HG02981 (cell line): ENCODE measurements around the gene LRRC43.

Source experiments
- ATAC-seq: cut with Tn5 transposase; IDR thresholded peaks from one replicate; pipeline ENCODE4 v1.9.1; 2021; ENCODE audit warnings: mild to moderate bottlenecking, moderate library complexity; ENCODE audit not compliant: unreplicated experiment

LRRC43 gene, protein sequence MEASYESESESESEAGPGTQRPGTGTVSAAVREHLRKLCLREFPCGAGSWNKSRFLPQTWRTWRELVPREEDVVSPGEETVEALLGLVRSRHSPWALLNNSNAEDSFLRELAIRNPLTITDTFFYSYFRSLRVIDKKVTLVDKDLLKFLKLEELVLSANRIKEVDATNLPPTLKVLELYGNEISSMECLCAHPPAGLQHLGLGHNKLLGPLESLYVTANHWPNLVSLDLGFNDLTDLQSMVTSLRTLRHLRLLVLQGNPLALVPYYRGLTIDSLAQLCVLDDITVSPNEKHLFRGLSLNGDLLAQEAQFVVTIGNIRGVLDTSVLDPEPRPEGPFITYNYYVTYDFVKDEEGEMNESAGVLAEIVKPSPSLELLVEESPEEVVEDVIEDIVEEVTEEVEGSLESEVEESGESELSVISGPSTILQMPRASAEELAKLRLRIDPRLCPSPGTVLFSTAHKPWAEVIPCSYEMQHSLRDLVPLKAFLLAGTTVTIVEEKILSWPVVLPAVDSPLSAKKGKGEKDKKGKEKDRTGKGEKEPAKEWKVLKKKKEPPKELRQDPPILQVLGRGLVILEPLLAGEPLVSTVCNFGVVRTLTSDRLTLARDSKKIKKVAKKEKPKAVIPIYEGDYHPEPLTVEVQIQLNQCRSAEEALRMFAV

DNA sequence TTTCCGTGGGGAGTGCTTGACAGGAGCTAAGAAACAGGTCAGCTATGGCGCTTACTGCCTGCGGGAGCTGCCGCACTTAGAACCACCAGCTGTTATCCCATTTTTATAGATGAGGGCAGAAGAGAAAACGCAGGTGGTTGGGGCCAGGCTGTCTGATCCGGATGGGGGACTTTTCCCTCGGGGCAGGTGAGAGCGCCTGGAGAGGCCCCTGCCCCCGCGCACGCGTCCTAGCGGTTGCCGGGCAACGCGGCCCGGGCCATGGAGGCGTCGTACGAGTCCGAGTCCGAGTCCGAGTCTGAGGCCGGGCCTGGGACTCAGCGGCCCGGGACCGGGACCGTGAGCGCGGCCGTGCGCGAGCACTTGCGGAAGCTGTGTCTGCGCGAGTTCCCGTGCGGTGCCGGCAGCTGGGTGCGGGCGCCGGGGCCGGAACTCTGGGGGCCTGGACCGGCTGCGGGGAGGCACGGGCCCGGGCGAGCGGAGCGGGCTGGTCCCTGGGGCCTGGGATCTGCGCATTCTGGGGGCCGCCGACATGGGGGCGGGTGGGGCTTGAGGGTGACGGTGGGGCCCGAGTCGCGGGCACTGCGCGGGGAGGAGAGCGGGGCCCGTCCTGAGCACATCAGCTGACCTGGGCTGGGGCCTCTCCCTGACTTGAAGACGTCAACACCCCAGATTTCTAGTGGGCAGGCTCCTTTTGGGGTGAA lies at the start of gene LRRC43:
LRRC43 (plus strand) TSS at position 237 of the 701 bp plus-strand sequence; CDS start at position 259, 22 bp downstream.
- ATAC-seq: no peak

DNA sequence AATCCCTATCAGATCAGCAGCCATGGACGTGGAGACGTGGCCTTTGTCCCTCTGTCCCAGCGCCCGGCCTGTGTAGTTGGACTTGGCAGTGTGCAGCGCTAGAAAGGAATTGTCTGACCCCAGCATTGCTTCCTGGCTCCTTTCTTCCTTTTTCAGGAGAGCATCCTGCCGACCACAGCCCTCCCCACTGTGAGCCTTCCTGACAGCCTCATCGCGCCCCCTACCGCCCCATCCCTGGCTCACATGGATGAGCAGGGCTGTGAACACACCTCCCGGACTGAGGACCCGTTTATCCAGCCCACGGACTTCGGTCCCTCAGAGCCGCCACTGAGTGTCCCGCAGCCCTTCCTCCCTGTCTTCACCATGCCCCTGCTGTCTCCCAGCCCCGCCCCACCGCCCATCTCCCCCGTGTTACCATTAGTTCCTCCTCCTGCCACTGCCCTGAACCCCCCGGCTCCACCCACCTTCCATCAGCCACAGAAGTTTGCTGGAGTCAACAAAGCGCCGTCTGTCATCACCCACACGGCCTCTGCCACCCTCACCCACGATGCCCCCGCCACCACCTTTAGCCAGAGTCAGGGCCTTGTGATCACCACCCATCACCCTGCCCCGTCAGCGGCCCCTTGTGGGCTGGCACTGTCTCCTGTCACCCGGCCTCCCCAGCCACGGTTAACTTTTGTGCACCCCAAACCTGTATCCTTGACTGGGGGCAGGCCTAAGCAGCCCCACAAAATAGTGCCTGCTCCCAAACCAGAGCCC lies 49.6 kb upstream of the LRRC43 start:
- no peak for ATAC-seq

DNA sequence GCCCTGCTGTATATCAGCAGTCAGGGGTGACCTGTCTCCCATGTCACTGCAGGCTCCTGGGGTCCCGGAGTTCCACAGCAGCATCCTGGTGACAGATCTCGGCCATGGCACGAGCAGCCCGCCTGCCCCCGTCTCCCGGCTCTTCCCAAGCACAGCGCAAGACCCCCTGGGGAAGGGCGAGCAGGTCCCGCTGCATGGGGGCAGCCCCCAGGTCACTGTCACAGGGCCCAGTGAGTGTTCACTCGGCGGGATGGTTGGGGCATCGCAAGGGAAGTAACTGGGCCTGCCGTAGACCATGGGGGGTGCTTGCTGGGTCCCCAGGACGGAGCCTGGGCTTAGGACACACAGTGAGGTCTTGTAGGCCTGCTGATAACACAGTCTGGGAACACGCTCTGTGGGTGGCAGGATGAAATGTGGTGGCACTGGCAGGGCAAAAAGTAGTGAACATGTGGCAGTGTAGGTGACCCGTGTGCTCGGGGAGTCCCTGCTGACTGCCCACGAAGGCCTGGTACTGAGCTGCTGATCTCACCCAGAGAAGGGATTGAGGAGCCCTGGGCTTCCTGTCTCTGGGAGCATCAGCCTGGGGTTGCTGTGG lies 47.4 kb upstream of the LRRC43 start:
- ATAC-seq: no peak

DNA sequence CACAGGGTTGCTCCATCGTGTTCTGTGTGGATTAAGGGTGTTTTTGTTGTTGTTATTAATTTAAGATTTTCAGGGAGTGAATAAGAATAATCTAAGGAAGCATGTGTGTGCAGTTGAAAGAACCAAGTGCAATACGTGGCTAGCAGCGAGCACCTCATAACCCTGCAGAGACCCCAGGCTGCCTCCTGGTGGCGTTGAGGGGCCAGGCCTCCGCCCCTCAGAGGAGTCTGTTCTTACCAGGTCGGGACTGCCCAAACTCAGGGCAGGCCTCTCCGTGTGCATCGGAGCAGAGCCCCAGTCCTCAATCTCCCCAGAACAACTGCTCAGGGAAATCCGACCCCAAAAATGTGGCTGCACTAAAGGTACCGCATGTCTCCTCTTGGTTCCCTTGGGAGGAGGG lies 45.7 kb upstream of the LRRC43 start:
- no peak for ATAC-seq

DNA sequence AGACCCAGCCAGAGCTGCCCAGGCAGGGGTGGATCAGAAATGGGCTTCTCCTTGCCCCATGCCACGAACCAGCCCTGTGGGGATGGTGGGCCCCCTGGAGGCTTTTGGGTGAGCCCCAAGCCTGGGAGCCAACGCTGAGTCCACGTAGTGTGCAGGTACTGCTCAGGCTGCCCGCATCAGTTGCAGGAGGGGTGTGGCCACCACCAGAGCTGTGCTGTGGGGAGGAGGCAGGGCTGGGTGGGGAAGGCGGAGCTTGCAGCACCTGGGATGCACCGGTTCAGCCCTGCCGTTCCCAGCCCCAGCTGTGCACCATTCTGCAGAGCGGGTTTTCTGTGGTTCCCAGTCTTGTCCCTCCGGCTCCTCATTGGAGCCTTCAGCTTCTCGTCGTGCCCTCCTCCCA lies 45.2 kb upstream of the LRRC43 start:
- no peak for ATAC-seq

DNA sequence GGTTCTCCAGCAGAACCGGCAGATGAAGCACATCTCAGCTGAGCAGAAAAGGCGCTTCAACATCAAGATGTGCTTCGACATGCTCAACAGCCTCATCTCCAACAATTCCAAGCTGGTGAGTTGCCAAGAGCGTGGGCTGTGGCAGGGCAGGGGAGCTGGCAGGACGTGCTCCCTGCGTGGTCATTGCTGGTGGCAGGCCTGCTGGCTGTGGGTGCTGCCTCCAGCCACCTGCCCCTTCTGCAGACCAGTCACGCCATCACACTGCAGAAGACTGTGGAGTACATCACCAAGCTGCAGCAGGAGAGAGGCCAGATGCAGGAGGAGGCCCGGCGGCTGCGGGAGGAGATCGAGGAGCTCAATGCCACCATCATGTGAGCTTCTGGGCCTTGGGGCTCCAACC lies 44.7 kb upstream of the LRRC43 start:
- ATAC-seq: no peak

DNA sequence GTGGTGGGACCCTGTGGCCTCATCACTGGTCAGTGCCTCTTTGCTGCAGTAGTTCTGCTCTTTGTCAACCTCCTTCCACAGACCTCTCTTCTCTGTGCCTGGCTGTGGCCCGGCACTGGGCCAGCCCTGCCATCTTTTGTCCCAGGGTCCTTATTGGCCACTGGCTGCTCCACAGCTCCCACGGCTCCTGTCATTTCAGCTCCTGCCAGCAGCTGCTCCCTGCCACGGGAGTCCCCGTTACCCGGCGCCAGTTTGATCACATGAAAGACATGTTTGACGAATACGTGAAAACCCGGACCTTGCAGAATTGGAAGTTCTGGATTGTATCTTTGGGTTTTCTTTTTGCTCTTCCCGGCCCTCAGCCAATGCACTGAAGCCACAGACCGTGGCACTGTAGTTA lies 44.3 kb upstream of the LRRC43 start:
- ATAC-seq: no peak

DNA sequence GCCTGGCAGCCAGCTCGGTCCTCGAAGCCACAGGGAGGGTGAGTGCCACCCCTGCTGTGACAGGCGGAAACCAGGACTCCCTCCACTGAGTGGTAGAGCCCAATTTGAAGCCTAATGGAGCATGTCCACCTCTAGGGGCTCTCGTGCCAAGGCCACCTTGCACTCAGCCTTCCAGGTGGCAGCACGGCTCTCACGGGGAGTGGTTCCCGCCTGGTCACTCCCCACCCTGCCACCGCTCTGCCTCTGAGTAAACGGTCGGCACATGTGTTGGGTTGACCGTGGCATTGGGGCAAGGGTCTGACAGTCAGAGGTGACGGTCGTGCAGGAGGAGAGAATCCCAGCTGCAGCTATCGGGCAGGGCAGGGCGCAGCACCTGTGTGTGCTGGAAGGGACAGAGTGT lies 43.7 kb upstream of the LRRC43 start:
- no peak for ATAC-seq

DNA sequence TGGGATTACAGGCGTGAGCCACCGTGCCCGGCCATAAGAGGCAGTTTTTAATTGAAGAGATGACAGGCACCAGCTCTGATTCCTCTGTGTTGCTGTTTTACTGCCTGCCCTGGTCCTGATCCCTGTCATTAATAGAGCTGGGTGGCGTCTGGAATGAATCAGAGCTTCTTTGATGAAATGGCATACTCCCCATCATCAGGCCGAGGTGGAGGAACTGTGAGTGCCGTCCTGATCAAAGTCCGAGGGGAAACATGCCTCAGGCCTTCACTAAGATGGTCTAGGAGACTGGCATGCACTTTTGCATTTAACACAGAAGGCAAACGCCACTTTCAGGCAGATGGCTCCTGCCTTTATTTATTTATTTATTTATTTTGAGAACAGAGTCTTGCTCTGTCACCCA lies 43.0 kb upstream of the LRRC43 start:
- no peak for ATAC-seq

DNA sequence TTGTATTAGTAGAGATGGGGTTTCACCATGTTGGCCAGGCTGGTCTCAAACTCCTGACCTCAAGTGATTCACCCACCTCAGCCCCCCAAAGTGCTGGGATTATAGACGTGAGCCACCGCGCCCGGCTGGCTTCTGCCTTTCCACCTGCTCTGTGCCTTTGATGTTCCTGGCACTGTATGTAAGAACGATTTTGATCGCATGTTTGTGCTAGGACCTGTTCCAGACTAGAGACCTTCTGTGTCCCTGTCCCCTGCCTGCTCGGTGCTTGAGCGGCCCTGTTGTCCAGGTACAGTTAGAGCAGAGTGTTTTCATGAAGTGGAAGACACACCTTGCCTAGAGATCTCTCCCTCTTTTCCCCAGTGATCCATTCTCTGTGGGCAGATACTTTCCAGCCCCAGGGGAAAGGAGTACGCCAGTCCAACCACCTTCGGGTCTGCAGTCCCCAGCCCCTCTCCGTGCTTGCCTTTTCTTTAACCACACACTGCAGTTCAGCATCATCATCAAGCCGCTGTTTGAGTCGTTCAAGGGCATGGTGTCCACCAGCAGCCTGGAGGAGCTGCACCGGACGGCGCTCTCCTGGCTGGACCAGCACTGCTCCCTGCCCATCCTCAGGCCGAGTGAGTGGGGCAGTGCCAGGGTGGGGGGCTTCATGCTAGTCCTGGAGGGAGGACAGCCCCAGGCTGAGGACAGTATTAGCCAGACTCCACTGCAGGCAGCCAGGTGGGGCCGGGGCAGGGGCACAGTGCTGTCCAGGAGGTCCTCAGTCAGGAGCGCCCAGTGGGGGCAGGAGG lies 42.3 kb upstream of the LRRC43 start:
- ATAC-seq: no peak

DNA sequence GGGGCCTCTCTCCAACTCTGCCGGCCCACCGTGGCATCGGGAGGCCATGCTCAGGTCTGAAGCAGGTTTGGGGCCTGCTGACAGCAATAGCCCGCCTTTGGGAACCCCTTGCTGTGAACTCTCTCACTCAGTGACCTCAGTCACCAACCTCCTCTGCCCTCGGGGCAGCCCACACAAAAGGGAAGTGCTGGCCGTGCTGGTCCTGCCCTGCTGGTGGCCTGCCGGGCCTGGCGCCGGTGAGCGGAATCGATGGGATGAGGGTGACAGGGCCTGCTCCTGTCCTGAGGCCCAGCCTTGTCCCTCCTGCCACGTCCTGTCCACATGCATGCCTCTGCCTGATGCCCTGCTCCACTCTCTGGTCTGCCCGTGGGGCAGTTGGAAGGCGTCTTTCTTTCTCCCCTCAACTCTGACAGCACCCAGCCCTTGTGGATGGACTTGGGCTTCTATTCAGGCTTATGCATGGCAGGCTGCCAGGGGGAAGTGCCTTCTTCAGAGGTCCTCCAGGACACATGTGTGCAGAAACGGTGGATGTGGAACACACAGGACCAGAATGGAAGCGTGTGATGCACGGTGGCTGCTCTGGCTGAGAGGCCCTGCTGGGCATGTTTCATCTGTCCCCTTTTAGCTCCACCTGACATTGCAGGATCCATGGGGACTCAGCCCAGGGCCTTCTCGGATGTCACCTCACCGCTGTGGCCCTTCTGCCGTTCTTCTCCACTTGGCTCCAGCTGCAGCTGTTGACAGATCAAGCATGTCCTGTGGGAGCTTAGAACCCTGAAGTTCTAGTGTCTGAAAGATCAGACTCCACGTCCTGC lies 40.8 kb upstream of the LRRC43 start:
- ATAC-seq: no peak

DNA sequence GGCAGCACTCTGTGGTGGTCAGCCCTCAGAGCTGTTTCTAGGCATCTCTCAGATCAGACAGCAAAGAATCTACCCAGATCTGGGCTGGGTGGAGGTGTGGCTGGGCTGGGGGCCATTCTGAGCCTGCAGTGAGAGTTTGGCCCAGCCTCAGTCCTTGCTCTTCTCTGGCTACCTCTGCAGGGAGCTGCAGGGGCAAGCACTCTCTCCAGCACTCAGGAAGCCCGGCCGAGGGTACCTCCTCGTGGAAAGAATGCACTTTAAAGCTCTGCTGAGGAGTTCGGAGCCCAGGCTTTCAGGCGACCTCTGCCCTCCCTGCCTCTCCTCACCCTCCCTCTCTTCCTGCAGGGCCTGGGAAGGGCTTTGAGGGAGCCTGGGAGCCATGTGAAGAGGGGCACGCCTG lies 40.1 kb upstream of the LRRC43 start:
- no peak for ATAC-seq

DNA sequence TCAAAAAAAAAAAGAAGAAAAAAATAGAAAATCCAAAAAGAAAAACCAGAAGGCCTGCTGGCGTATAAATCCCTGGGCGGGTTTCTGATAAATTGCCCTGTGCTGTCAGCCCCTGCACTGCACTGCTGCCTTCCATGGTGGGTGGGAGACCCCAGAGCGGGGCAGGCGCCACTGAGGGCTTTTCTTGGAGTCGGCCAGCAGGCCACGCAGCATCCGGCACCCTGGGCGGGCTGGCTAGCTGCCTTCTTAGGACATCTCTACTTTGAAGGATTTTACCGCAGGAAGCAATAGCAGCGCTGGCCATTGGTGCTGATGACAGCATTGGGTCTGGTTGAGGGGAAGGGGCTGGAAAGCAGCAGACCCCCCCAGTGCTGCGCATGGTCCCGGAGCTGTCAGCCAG lies 38.0 kb upstream of the LRRC43 start:
- no peak for ATAC-seq

DNA sequence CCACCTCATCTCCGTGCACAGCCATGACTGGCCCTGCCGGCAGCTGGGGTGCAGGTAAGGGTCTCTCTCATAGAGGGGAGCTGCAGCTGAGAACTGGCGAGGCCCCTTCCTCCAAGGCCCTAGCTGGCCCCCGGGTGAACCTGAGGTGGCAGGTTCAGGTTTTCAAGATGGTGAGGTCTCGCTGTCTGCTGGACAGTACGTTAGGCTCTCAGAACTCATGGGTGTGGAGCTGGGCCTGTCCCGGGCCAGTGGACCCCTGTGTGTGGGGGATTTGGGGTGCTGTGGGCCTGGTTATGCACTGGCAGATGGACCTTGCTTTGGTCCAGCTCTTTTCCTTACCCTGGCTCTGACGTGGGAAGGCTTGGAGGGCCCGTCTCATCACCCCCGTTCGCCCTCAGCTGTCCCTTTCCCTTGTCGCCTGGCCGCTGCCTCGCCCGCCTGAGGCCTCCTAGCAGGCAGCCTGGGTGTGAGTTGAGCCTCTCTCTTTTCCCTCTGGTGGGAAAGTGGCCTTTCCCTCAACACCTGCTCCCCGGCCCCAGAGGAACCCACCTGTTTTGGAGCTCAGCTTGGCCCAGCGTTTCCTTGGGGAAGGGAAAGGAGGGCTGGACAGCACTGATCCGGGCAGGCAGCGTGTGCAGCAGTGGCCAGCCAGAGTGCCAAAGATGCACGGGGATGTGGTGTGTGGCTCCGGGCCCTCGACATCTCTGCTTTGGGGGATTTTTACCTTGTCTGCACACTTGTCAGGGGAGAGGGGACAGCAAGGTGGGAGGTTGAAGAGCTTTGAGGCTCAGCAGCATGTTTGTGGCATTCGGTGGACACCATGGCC lies 37.2 kb upstream of the LRRC43 start:
- ATAC-seq: no peak

DNA sequence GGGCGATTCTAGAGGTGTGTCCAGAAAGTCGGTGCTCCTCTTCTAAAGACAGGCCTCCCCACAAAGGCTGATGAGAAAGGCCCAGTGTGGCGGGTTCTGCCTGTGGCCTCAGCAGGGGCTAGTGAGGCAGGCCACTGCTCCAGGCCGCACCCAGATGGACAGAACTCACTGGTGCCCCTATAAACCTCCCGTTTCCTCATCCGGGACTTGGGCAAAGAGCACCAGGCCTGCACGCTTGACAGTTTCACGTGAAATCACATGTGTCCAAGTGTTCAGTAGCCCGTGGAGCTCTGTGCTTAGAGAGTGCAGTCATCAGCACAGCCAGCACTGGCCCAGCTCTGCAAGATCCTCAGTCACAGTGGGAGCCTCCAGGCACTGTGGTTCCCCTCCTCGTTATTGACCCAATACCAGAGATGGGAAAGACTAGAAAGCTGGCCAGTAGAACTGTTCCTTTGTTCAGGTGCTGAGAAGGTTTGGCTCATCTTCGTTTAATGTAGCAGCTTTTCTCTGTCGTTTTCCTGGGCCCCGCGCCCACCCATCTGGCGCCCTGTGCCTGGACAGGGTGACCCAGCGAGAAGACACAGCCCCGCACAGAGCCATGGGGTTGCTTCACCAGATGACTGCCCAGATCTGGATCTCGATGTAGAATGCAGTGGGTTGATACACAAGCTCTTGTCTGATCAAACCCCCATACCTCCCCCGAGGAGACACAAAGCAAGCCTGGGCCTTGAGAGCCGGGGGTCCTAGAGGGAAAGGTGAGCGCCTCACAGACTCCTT lies 35.2 kb upstream of the LRRC43 start:
- no peak for ATAC-seq

DNA sequence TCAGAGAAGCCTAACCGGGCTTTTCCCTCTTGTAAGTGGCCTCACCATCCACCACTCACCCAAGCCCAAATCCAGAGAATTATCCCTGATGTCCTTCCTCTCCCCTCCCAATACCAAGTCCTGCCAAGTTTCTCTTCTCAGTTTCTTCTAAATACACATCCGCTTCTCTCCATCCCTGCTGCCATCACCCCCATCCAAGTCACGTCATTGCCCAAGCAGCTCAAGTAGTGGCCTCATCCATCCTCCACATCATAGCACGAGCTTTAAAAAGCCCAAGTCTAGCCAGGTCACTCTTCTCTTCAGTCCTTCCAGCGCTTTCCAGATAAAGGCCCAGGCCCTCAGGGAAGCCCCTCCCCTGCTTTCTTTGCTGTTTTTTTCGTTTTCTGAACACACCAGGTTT lies 34.3 kb upstream of the LRRC43 start:
- ATAC-seq: no peak

DNA sequence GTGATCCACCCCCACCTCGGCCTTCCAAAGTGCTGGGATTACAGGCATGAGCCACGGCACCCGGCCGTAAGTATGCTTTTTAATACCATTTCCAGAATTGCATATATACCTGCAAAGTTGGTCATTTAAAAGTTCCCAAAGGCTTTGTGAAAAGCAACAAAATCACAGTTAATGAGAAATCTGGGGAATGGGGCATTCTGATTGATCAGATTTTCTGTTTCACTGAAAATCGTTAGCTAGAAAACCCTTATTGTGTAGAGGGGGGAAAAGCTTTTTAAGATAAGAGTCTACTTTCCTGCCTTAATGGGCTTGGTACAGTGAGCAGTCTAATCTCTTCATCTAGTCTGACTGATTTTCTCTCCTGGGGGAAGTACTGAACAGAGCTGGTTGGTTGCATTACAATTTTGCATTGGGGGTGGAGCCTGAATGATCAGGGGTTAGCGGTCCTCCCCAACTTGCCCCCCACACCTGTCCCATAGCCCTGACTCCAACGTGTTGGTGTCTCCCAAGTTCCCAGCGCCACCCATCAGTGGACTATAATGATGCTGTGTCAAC lies 32.7 kb upstream of the LRRC43 start:
- no peak for ATAC-seq
